H1 (cell line): Measurements from ENCODE around the gene DIO3.

Experiments used
- BACH1 ChIP-seq: IDR thresholded peaks from 2 replicates; pipeline ENCODE4 v1.6.1; 2012; ENCODE audit warnings: low read length, improper control_type of control experiment
- EGR1 ChIP-seq: IDR thresholded peaks from 2 replicates; pipeline ENCODE4 v1.6.1; 2011; ENCODE audit warnings: low read depth, low read length, borderline replicate concordance

- no peak for TF ChIP-seq BACH1
- no peak for TF ChIP-seq EGR1
Observed at GRCh38 chr14:101579372-101580080, 18.2 kb downstream of the DIO3 start.
